ENCODE results near the gene HOXB3. TPM values are rescaled to one million over a fixed set of nuclear protein-coding genes. Genes with fewer than 3 reads are reported as not detected.
A peak's percentile ranks its signal among the peaks of the same experiment; 100 is the strongest.

The HOXB3 gene
- total RNA-seq, 2 donors from 2014 or later, result 26.8 to 33.3 TPM

- TF ChIP-seq, protein P1, sequence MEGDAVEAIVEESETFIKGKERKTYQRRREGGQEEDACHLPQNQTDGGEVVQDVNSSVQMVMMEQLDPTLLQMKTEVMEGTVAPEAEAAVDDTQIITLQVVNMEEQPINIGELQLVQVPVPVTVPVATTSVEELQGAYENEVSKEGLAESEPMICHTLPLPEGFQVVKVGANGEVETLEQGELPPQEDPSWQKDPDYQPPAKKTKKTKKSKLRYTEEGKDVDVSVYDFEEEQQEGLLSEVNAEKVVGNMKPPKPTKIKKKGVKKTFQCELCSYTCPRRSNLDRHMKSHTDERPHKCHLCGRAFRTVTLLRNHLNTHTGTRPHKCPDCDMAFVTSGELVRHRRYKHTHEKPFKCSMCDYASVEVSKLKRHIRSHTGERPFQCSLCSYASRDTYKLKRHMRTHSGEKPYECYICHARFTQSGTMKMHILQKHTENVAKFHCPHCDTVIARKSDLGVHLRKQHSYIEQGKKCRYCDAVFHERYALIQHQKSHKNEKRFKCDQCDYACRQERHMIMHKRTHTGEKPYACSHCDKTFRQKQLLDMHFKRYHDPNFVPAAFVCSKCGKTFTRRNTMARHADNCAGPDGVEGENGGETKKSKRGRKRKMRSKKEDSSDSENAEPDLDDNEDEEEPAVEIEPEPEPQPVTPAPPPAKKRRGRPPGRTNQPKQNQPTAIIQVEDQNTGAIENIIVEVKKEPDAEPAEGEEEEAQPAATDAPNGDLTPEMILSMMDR (IDR thresholded peaks at IDR 0.05), result no peak
- Histone ChIP-seq H3K36me3 (no peaks in the 10 kb centered on the region), H3K4me1 (ENCODE audit: control insufficient read depth in 1 of 2, low read depth in 2 of 2) (peaks cover 18 to 29% of the 10 kb centered on the region in 2 donors), H3K27ac (no peak overlapping the region), H3K9me3 (no peaks in the 10 kb centered on the region), H3K4me3 (no peak overlapping the region), H3K27me3 (replicated peaks; ENCODE audit: insufficient read depth) (peaks cover 19% of the 10 kb centered on the region)
- DNase-seq (ENCODE audit: low spot score) (no peak), ATAC-seq (ENCODE audit: insufficient number of reproducible peaks, low FRiP score, low read depth) (no peak)
Observed at GRCh38 chr17:48621410-48622392, 31.7 kb upstream of the HOXB3 start.

GRCh38 chr17:48620461-48621139, 30.6 kb upstream of the HOXB3 start:
- Histone ChIP-seq H3K27me3 (replicated peaks; ENCODE audit: insufficient read depth) (peaks cover 21% of the 10 kb centered on the region), H3K27ac (no peak overlapping the region), H3K36me3 (no peaks in the 10 kb centered on the region), H3K4me1 (ENCODE audit: control insufficient read depth in 1 of 2, low read depth in 2 of 2) (peaks cover 8 to 20% of the 10 kb centered on the region in 2 donors), H3K4me3 (no peak overlapping the region), H3K9me3 (no peaks in the 10 kb centered on the region)
- ATAC-seq (ENCODE audit: insufficient number of reproducible peaks, low FRiP score, low read depth) (no peak), DNase-seq (ENCODE audit: low spot score) (no peak)
- TF ChIP-seq, protein P1 (IDR thresholded peaks at IDR 0.05), result no peak

- H3K27me3 ChIP-seq (replicated peaks; ENCODE audit: insufficient read depth), result peaks cover 27% of the 10 kb centered on the region
- ATAC-seq (ENCODE audit: insufficient number of reproducible peaks, low FRiP score, low read depth), result no peak
- H3K27ac ChIP-seq, result no peak overlapping the region
Observed at GRCh38 chr17:48619826-48620449, 29.9 kb upstream of the HOXB3 start.

DNA sequence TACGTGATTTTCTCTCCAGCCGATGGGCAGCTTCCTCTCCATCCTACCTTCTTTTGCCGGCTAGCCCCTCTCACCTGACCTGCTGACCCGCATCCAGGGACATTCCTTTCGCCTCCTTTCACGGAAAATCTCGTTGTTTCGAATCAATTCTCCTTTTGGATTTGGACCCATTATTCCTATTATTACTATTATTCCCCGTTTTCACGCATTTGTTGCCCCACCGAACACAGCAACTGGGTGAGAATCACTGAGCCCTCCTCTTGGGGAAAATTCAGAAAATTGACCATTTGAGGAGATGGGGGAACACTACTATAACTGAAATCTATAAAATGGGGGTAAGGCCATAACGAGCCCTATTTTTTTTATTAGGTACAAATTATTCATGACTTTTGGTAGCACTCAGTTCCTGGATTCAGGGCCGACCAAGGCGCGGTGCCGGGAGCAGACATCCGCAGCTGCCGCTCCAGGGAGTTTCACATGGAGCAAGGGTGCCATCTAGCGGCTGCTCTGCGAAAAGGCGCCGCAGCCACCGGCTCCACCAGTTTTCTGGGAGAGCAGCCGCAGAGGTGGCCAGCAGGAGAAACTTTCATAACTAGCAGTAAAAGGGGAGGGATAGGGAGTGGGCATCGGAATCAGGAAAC, 28.3 kb upstream of the HOXB3 start:
- H3K36me3 ChIP-seq, result no peaks in the 10 kb centered on the region
- no peak overlapping the region for H3K4me3 ChIP-seq
- peak; percentile 53 for DNase-seq (ENCODE audit: low spot score)
- H3K9me3 ChIP-seq, result no peaks in the 10 kb centered on the region
- TF ChIP-seq, protein P1 (IDR thresholded peaks at IDR 0.05), result peak; percentile 95
- peaks cover 33% of the 10 kb centered on the region for H3K27me3 ChIP-seq (replicated peaks; ENCODE audit: insufficient read depth)
- ATAC-seq (ENCODE audit: insufficient number of reproducible peaks, low FRiP score, low read depth), result peak; percentile 68
- H3K27ac ChIP-seq, result no peak overlapping the region
- H3K4me1 ChIP-seq (ENCODE audit: control insufficient read depth in 1 of 2, low read depth in 2 of 2), result peaks cover 0 to 18% of the 10 kb centered on the region in 2 donors

More at GRCh38 chr17:48619826-48620449, 29.9 kb upstream of the HOXB3 start:
- Histone ChIP-seq H3K36me3 (no peaks in the 10 kb centered on the region), H3K4me3 (no peak overlapping the region), H3K4me1 (ENCODE audit: control insufficient read depth in 1 of 2, low read depth in 2 of 2) (peaks cover 2 to 13% of the 10 kb centered on the region in 2 donors), H3K9me3 (no peaks in the 10 kb centered on the region)
- DNase-seq (ENCODE audit: low spot score), result no peak
- TF ChIP-seq, protein P1 (IDR thresholded peaks at IDR 0.05), result no peak

Measured in thoracic aorta (tissue), 2 donors.